Fibroblast of lung (primary cell): Measurements from ENCODE around the gene KRT75.

Experiments used
- CTCF ChIP-seq, 2 donors: IDR thresholded peaks in 1 of 2; conservative IDR thresholded peaks in 1 of 2; 1 replicate in 1 of 2; 2 replicates in 1 of 2; pipeline ENCODE4 v1.5.1; 2011 to 2012; ENCODE audit warnings: low read length in 2 of 2, control low read depth in 1 of 2, inconsistent platforms in 1 of 2, low read depth in 1 of 2, mild to moderate bottlenecking in 1 of 2
- EZH2 ChIP-seq: IDR thresholded peaks from 2 replicates; pipeline ENCODE4 v1.5.1; 2012; ENCODE audit warnings: low read length, control low read depth, mild to moderate bottlenecking; ENCODE audit errors: missing control alignments

- TF ChIP-seq CTCF (conservative IDR thresholded peaks at IDR 0.05 in 1 of 2, IDR thresholded peaks at IDR 0.05 in 1 of 2; ENCODE audit: low read depth in 1 of 2, low read length in 2 of 2) (no peak), EZH2 (no peak)
These were observed 44.6 kb downstream of the KRT75 start for GRCh38 chr12:52389313-52390207.
